Measurements from ENCODE around the gene ITM2C.

GRCh38 chr2:230870544-230871360 is 6.0 kb downstream of the ITM2C start:
- TF ChIP-seq CTCF (IDR thresholded peaks at IDR 0.05; ENCODE audit: low read depth, low read length, poor library complexity, severe bottlenecking) = no peak
- no peak for TF ChIP-seq EZH2phosphoT487 (IDR thresholded peaks at IDR 0.05; ENCODE audit: borderline replicate concordance, low read length)
